K562 (cell line): ENCODE measurements around the gene GRIA1. TPM values are rescaled to one million over a fixed set of nuclear protein-coding genes. Genes with fewer than 3 reads are reported as not detected.

ENCODE experiments used
- ADNP ChIP-seq: fragments of 200-800 bp; sonication (Bioruptor generic); IDR thresholded peaks from 2 replicates; pipeline ENCODE4 v1.6.1; 2016; ENCODE audit warnings: missing genetic modification characterization, missing compliant biosample characterization
- DPF2 ChIP-seq: fragments of 450-650 bp; IDR thresholded peaks from 2 replicates; pipeline ENCODE4 v1.6.1; 2016
- ELF1 ChIP-seq: fragments of 200-800 bp; sonication (Bioruptor generic); IDR thresholded peaks from 2 replicates; pipeline ENCODE4 v1.6.1; 2016; ENCODE audit warnings: missing genetic modification characterization, missing compliant biosample characterization
- ESRRA ChIP-seq: fragments of 450-650 bp; IDR thresholded peaks from 2 replicates; pipeline ENCODE4 v1.6.1; 2014; ENCODE audit warnings: low read depth, mild to moderate bottlenecking, moderate library complexity, borderline replicate concordance
- HMGN3 ChIP-seq: IDR thresholded peaks from 2 replicates; pipeline ENCODE4 v1.6.1; 2011; ENCODE audit warnings: borderline replicate concordance, low read depth, mild to moderate bottlenecking, mixed read lengths, low read length; ENCODE audit not compliant: insufficient read length; ENCODE audit errors: extremely low read depth
- HNRNPH1 ChIP-seq: fragments of 200-400 bp; formaldehyde crosslinking; optimal IDR thresholded peaks from 2 replicates; pipeline ENCODE3; 2017; ENCODE audit warnings: low read depth, mild to moderate bottlenecking, low read length, moderate library complexity
- IFI16 ChIP-seq: fragments of 250-450 bp; sonication (Bioruptor Pico); IDR thresholded peaks from 2 replicates; pipeline ENCODE4 v2.1.2; 2022; ENCODE audit warnings: mild to moderate bottlenecking, inconsistent platforms
- ILF3 ChIP-seq: fragments of 450-650 bp; IDR thresholded peaks from 2 replicates; pipeline ENCODE4 v1.6.1; 2018; ENCODE audit warnings: antibody characterized with exemption, mild to moderate bottlenecking, moderate library complexity, borderline replicate concordance
- JUNB ChIP-seq: fragments of 450-650 bp; formaldehyde crosslinking; conservative IDR thresholded peaks from 2 replicates; pipeline ENCODE4 v1.4.0; 2020; ENCODE audit warnings: mild to moderate bottlenecking
- KLF10 ChIP-seq: fragments of 250-450 bp; sonication (Bioruptor Pico); IDR thresholded peaks from 2 replicates; pipeline ENCODE4 v1.6.1; 2021; ENCODE audit warnings: matching md5 sums
- MEIS2 ChIP-seq: fragments of 450-650 bp; IDR thresholded peaks from 2 replicates; pipeline ENCODE4 v1.6.1; 2014; ENCODE audit warnings: mild to moderate bottlenecking; ENCODE audit not compliant: partially characterized antibody
- PHF20 ChIP-seq: fragments of 450-650 bp; IDR thresholded peaks from 2 replicates; pipeline ENCODE4 v1.6.1; 2018; ENCODE audit not compliant: partially characterized antibody
- RB1 ChIP-seq: fragments of 450-650 bp; IDR thresholded peaks from 2 replicates; pipeline ENCODE4 v1.6.1; 2017; ENCODE audit warnings: low read depth, mild to moderate bottlenecking
- RBM15 ChIP-seq: fragments of 200-400 bp; formaldehyde crosslinking; IDR thresholded peaks from 2 replicates; pipeline ENCODE4 v1.6.1; 2018; ENCODE audit warnings: mild to moderate bottlenecking, low read length, moderate library complexity; ENCODE audit not compliant: insufficient read depth
- RFX7 ChIP-seq: fragments of 250-450 bp; sonication (Bioruptor Pico); IDR thresholded peaks from 2 replicates; pipeline ENCODE4 v1.5.1; 2021; ENCODE audit warnings: mild to moderate bottlenecking
- SAFB ChIP-seq: fragments of 200-400 bp; formaldehyde crosslinking; IDR thresholded peaks from 2 replicates; pipeline ENCODE4 v1.6.1; 2017; ENCODE audit warnings: low read depth, low read length, borderline replicate concordance
- SMARCA4 ChIP-seq: fragments of 450-650 bp; IDR thresholded peaks from 2 replicates; pipeline ENCODE4 v1.6.1; 2016
- TEAD2 ChIP-seq: fragments of 450-650 bp; IDR thresholded peaks from 2 replicates; pipeline ENCODE4 v1.6.1; 2016; ENCODE audit warnings: missing genetic modification characterization, control low read depth, missing compliant biosample characterization
- ZNF146 ChIP-seq: IDR thresholded peaks from one replicate; pipeline ENCODE4 v1.6.1; 2018; ENCODE audit warnings: missing compliant biosample characterization; ENCODE audit not compliant: unreplicated experiment
- ZNF274 ChIP-seq: IDR thresholded peaks from 2 replicates; pipeline ENCODE4 v1.6.1; 2011; ENCODE audit warnings: low read depth, mild to moderate bottlenecking, low read length, moderate library complexity, borderline replicate concordance
- ZNF277 ChIP-seq: fragments of 250-450 bp; sonication (Bioruptor Pico); IDR thresholded peaks from 2 replicates; pipeline ENCODE4 v1.8.0; 2022; ENCODE audit warnings: inconsistent platforms, mild to moderate bottlenecking, moderate library complexity, borderline replicate concordance
- ZNF280B ChIP-seq: fragments of 250-450 bp; sonication (Bioruptor Pico); IDR thresholded peaks from 2 replicates; pipeline ENCODE4 v1.5.1; 2021; ENCODE audit warnings: mild to moderate bottlenecking
- ZNF551 ChIP-seq: fragments of 250-450 bp; sonication (Bioruptor Pico); IDR thresholded peaks from 2 replicates; pipeline ENCODE4 v1.5.0; 2021; ENCODE audit warnings: mild to moderate bottlenecking, moderate library complexity
- ZNF668 ChIP-seq: fragments of 250-450 bp; sonication (Bioruptor Pico); IDR thresholded peaks from 2 replicates; pipeline ENCODE4 v1.8.0; 2022; ENCODE audit warnings: mild to moderate bottlenecking, inconsistent platforms
- ZNF740 ChIP-seq, 3 experiments: fragments of 200-800 bp in 1 of 3; sonication (Bioruptor generic) in 1 of 3; sonication (generic) in 1 of 3; formaldehyde crosslinking in 1 of 3; IDR thresholded peaks; 2 replicates each; pipeline versions ENCODE4 v1.6.1 to v1.8.0; 2016 to 2022; ENCODE audit warnings: mild to moderate bottlenecking in 2 of 3, missing compliant biosample characterization in 2 of 3, missing genetic modification characterization in 2 of 3, missing genetic modification reagents in 1 of 3
- polyA plus RNA-seq, 8 experiments: library from polyadenylated mRNA; depleted of rRNA in 4 of 8; stranded (reverse) in 5 of 8; unstranded in 3 of 8; fragments of >200 nt; fragmentation: Nextera tagmentation in 2 of 8; fragmentation: Illumina TruSeq in 1 of 8; extraction: Ambion mirVana in 2 of 8; extraction: Trizol in 1 of 8; gene quantifications; 2 replicates each; pipeline versions ENCODE4 v1.2.1 to v1.2.3, GENCODE V29; 2011 to 2014; ENCODE audit warnings: inconsistent platforms in 1 of 8, missing spikeins in 1 of 8
- total RNA-seq, 7 experiments: library from RNA; depleted of rRNA in 6 of 7; stranded (reverse); fragments of >200 nt in 6 of 7; fragmentation: Illumina TruSeq in 2 of 7; extraction: Trizol in 2 of 7; gene quantifications; 2 replicates each; pipeline versions ENCODE4 v1.2.1 to v1.2.3, GENCODE V29; 2011 to 2021; ENCODE audit warnings: low replicate concordance in 1 of 7
- TF ChIP-seq, protein P1 (sequence below): fragments of 250-450 bp; sonication (Bioruptor Pico); IDR thresholded peaks from 2 replicates; pipeline ENCODE4 v1.8.0; 2021; ENCODE audit warnings: moderate library complexity, mild to moderate bottlenecking, inconsistent platforms

Gene GRIA1
- total and polyA plus RNA-seq, 9 of the 15 experiments (the other 6 are each of a cell fraction or from before 2014, with no cell fraction given), result not detected

- TF ChIP-seq ILF3 (no peak), ZNF551 (CRISPR knock-in tag) (no peak), HMGN3 (no peak), MEIS2 (no peak), KLF10 (CRISPR knock-in tag) (no peak), DPF2 (peak; percentile 49; the same call in 1 of the 2 replicates), IFI16 (no peak), JUNB (no peak), TEAD2 (tag) (no peak), ADNP (tag) (no peak), HNRNPH1 (no peak), PHF20 (no peak), RB1 (no peak), SAFB (no peak), ZNF274 (no peak), ZNF146 (CRISPR knock-in tag) (no peak), SMARCA4 (no peak), ZNF280B (no peak), ZNF277 (no peak), ZNF740 (CRISPR knock-in tag; IDR thresholded peaks at IDR 0.05) (no peak), ZNF740 (tag; IDR thresholded peaks at IDR 0.05) (no peak), ZNF668 (CRISPR knock-in tag) (no peak), RFX7 (no peak), ESRRA (peak; percentile 56; the same call in 1 of the 2 replicates), ELF1 (peak; percentile 17; the same call in 1 of the 2 replicates), RBM15 (no peak)
- TF ChIP-seq, protein P1, sequence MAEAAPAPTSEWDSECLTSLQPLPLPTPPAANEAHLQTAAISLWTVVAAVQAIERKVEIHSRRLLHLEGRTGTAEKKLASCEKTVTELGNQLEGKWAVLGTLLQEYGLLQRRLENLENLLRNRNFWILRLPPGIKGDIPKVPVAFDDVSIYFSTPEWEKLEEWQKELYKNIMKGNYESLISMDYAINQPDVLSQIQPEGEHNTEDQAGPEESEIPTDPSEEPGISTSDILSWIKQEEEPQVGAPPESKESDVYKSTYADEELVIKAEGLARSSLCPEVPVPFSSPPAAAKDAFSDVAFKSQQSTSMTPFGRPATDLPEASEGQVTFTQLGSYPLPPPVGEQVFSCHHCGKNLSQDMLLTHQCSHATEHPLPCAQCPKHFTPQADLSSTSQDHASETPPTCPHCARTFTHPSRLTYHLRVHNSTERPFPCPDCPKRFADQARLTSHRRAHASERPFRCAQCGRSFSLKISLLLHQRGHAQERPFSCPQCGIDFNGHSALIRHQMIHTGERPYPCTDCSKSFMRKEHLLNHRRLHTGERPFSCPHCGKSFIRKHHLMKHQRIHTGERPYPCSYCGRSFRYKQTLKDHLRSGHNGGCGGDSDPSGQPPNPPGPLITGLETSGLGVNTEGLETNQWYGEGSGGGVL (CRISPR knock-in tag), result no peak
Measured at GRCh38 chr5:153618867-153619266, 128.4 kb downstream of the GRIA1 start (continued).
